Activated naive CD4-positive, alpha-beta T cell treated with anti-CD3 and anti-CD28 coated beads, Interleukin-2, amount 50 U/mL, for 16 hours (primary cell): ENCODE results near the gene FMOD.
A peak's percentile ranks its signal among the peaks of the same experiment; 100 is the strongest.
"Not testable (repeated sequence)": the region's sequence is repeated elsewhere in the genome, so short reads cannot be mapped to it uniquely, and the experiment has no call there.

ENCODE experiments used
- DNase-seq: peaks from one replicate; pipeline ENCODE4 v3.0.0-alpha.2; 2020

The FMOD gene

GRCh38 chr1:203304919-203305808 is 45.8 kb downstream of the FMOD start, which contains the start of gene BTG2:
Gene BTG2 (plus strand): TSS chr1:203305519. CDS start chr1:203305607, 88 bp downstream.
- peak; percentile 87 for DNase-seq

- DNase-seq = no peak
Measured at GRCh38 chr1:203304391-203304918, 46.5 kb downstream of the FMOD start.

- no peak for DNase-seq
Measured at GRCh38 chr1:203302894-203303293, 48.0 kb downstream of the FMOD start.

- DNase-seq = no peak
Measured at GRCh38 chr1:203302456-203302855, 48.5 kb downstream of the FMOD start.

- DNase-seq = no peak
Measured at GRCh38 chr1:203301331-203301668, 49.6 kb downstream of the FMOD start.

GRCh38 chr1:203300441-203301330 is 50.2 kb downstream of the FMOD start:
- no peak for DNase-seq

GRCh38 chr1:203299719-203300429 is 51.0 kb downstream of the FMOD start:
- not testable (repeated sequence) for DNase-seq

- no peak for DNase-seq
Measured at GRCh38 chr1:203299169-203299568, 51.8 kb downstream of the FMOD start.

GRCh38 chr1:203296460-203297073 is 54.4 kb downstream of the FMOD start:
- no peak for DNase-seq

- no peak for DNase-seq
Measured at GRCh38 chr1:203295796-203296195, 55.1 kb downstream of the FMOD start.

- DNase-seq = no peak
Measured at GRCh38 chr1:203291201-203292096, 59.5 kb downstream of the FMOD start.
